RKO (cell line): ENCODE data around the gene PELI3.
"Not testable (repeated sequence)": the region's sequence is repeated elsewhere in the genome, so short reads cannot be mapped to it uniquely, and the experiment has no call there.

Source experiments
- DNase-seq: peaks from one replicate; pipeline ENCODE4 v3.0.0-alpha.2; 2016; ENCODE audit warnings: low spot score

PELI3 gene

DNA sequence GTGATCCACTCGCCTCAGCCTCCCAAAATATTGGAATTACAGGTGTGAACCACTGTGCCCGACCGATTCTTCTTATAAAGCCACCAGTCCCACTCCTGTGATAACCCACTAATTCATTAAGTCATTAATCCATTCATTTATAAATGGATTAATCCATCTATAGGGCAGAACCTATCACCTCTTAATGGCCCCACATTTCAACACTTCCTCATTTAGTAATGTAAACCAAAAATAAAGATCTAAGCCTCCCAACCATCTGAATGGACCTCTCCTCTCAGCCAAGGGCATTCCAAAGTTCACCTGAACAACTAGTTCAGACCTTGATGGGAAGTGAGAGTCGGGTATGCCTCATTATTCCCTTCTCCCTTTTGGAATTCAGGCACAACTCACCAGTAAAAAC is 18.2 kb upstream of the PELI3 start:
- no peak for DNase-seq

DNA sequence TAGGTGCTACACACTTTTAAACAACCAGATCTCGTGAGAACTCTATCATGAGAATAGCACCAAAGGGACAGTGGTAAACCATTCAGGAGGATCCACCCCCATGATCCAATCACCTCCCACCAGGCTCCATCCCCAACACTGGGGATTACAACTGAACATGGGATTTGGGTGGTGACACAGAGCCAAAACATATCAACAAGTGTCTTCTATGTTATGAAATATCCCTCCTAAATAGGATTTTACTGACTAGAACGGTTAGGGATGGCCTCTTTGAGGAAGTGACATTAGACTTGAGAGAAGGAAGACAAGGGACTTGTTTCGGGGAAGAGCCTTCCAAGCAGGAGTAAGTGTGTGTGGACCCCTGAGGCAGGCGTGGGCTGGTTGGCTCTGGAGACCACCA is 16.1 kb upstream of the PELI3 start:
- no peak for DNase-seq

DNA sequence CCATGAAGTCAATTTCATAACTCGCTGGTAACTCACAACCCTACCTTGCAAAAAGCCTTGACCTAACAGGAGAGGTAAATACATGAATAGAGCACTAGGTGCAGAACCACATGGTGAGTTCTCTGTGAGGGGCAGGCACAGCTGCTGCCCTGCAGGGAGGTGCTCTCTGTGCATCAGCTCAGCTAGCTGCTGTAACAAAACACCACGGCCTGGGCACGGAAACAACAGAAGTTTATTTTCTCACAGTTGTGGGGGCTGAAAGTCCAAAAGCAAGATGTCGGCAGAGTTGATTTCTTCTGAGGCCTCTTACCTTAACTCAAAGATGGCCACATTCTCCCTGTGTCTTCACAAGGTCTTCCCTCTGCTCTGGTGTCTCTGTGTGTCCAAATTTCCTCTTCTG is 15.0 kb upstream of the PELI3 start:
- DNase-seq: no peak

DNA sequence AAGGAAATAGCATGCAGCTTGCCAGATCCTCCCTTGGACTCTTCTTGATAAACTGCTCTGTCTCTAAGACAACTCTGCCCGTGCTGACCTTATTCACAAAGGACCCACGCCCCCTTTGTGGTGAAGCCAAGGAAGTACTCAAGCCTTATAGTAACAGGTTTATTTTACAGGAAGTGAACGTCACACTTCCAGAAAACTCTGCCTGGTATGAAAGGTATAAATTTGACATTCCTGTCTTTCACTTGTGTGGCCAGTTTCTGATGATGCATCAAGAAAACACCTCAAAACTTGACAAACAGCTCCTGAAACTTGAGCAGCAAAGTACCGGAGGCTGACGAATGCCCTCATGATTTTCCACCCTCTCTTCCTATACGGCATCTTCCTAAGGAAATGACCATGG is 12.5 kb upstream of the PELI3 start:
- no peak for DNase-seq

DNA sequence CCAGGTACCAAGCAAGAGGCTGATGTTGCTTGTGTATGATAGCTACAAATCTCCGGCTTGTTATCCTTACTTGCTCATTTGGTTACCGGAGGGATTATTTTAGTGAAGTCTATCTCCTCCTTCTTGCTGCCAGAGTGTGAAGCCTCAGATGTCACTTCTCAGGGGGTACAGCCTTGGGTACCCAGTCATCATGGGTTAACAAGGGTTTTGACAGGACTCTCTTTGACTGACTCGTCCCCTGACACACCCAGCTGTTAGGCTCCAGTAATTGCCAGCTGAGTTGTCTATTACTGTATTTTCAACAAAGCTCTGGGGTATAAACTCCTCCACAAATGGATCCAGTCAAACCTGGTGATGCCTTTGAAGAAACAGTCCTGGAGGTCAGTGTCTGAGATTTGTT is 11.9 kb upstream of the PELI3 start:
- no peak for DNase-seq

DNA sequence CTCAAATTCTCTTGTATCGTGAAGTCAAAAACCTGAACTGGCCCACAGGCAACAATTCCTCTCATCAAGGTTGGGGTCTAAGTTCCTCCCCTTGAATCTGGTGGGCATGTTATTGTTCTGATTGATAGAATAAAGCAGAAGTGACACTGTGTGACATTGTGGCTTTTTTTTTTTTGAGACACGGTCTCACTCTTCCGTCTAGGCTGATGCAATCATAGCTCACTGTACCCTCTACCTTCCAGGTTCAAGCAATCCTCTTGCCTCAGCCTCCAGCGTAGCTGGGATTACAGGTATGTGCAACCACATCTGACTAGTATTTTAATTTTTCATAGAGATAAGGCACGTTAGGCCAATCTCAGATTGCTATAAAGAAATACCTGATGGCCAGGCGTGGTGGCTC is 8.9 kb upstream of the PELI3 start:
- DNase-seq: no peak

DNA sequence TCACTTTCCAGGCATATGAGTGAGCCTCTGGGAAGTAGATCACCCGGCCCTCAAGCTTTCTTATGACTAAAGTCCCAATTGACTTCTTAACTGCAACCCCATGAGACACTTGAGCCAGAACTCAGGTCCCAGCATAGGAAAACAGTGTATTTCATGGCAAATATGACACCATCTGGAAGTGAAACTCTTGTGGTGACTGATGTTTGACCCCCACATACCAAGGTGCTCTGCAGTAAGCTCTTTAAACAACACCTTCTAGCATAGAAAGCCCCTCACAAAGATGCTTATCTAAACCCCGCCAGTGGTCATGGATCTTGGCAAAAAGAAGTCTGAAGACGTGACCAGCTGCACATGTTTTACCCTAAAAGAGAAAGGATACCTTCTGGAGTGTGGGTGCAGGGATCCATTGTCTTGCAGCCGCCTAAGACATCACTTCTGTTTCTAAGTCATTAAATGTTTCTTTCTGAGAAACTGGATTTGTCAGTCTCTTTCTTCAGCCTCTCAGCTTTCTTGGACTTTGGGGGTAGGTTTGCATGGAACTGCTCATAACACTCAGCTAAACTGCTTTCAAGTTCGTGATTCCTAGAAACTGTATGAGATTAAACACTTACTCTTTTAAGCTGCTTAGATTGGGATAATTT is 7.4 kb upstream of the PELI3 start:
- DNase-seq: no peak

DNA sequence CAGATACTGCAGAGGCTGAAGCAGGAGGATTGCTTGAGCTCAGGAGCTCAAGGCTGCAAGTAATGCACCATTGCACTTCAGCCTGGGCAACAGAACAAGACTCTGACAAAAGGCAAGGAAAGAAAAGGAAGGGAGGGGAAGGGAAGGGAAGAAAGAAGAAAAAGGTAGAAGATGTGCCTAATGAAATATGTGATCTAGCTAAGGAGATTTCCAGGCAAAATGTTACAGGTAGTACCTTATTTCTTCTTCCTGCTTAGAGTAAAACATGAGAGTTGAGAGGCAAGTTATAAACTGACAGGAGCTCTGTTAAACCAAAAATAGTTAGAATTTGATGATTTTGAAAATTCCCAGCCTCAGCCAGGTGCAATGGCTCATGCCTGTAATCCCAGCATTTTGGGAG is 4.7 kb upstream of the PELI3 start:
- DNase-seq: no peak

DNA sequence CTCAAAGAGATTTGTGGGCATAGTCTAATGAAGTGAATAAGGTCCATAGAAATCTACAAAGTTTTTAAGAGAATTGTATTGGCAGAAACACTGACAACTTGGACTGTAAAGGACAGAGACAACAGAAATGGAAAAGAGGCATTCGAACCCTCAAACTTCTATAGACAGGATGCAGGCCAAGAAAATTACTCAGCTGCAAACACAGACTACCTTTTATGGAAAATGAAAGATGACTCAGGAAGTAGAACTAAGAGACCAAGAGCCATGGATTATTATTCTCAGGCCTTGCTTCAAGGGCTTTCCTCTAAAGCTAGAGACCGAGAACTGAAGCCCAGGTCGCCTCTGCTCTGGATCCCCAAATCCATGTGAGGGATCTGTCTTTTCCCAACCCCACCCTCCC is 3.8 kb upstream of the PELI3 start:
- DNase-seq: peak; percentile 38

DNA sequence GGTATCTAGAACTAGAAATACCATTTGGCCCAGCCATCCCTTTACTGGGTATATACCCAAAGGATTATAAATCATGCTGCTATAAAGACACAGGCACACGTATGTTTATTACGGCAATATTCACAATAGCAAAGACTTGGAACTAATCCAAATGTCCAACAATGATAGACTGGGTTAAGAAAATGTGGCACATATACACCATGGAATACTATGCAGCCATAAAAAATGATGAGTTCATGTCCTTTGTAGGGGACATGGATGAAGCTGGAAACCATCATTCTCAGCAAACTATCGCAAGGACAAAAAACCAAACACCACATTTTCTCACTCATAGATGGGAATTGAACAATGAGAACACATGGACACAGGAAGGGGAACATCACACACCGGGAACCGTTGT is 2.6 kb upstream of the PELI3 start:
- DNase-seq: not testable (repeated sequence)

DNA sequence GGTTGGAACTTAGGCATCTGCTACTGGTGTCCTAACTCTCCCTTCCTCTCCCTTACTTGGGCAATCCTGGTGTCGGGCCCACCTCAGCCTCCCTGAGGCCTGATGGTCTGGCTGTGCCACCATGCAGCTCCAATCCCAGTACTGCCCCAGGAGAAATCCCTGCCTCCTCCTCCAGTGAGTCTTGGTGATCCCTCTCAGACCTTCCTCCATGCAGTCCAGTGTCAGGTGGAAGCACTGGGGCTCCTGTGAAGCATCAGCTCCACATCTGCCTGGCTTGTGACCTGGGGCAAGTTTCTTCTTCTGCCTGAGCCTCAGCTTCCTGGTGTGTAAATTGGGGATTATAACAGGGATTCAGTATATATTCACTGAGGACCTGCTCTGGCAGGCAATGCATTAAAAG is 1.8 kb upstream of the PELI3 start:
- no peak for DNase-seq

DNA sequence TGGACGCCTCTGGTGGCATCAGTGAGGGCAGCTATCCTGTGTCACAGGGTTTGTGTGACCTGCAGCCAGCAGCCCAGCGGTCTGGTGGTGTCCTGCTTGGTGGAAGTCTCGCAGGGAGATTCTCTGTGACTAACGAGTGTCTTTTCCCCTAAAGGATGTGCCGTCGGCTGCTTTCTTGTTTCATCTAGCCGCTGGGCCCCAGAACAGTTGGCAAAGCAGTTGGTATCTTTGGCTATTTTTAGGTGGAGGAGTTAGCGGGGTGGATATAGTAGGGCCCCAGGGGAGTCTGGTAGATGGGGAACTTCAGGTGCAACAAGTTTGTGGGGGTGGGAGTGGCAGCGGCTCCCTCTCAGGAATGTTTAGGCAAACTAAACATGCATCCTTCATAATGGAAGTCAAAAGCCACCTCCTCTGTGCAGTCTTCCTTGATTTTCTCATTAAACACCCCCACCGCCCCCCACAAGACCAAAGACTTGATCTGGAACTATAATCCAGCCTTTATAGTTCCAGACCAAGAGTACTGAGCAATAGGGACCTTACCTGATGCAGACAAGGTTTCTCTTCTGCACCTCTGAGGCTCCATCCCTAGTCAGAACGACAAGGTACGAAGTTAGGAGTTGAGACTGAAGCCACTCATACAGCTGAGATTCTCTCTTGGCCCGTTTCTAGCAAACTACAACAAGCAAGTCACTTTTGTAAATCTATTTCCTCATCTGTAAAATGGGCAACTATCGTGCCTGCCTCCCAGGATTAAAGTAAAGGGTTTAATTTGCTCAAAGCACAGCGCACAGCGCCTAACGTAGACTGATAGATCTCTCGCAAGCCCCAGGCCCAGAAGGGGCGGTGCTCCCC is 1.1 kb upstream of the PELI3 start:
- DNase-seq: no peak

DNA sequence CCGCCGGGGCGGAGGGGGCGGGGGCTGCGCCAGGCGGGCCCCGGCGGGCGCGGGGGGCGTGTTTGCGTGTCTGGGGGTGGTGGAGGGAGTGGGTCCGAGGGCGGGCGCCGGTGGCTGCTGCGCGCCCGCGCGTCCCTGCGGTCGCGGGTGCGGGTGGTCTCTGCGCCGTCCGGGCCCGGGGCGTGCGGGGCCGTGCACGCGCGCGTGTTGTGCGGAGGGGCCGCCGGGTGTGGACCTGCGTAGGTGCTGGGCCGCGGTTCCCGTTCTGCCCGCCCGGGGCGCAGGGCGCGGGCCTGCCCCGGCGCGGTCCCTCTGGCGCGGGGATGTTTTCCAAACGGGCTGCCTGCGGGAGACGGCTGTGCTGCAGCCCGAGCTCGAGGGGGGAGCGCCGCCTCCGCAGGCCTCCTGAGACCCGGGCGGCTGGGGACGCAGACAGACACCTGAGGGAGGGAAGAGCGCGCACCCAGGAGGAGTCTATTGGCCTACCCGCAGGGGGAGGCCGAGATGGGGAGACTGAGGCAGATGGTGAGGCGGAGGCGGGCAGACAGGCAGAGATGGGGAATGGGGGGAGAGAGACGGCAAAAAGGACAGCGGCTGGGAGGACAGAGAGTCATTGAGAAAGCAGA is 442 bp downstream of the PELI3 start:
- DNase-seq: peak; percentile 45

DNA sequence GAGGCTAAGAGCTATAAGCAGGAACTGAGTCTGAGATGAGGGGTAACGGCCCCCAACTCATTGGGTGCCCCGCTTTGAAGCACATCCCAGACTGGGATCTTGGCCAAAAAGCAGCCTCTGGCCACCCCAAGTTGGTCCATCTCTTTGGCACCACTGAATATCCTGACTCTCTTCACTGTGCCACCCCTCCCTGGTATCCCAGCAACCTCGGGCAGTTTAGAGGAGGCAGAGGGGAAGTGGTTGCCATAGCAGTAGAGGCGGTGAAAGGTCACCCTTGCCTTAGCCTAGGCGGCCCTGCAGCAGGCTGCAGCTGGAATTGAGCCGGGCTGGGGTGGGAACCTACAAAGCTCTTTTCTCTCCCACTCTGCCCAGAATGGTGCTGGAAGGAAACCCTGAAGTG is 1.1 kb downstream of the PELI3 start:
- peak; percentile 27 for DNase-seq

DNA sequence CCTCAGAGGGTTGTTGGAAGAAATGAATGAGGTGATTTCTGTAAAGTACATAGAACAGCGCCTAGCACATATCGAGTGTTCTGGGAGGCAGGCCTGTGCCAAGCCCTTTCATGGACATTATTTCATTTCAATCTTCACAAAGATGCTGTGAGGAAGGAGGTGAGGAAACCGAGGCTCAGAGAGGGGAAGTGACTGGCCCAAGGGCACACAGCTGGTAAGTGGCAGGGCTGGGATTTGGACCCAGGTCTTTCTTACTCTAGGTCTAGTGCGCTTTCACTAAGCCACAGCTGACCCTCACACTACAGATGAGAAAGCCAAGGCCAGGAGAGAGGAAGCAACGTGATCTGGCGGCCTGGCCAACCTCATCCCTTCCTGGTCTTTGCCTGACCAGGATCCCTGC is 2.0 kb downstream of the PELI3 start:
- DNase-seq: no peak

DNA sequence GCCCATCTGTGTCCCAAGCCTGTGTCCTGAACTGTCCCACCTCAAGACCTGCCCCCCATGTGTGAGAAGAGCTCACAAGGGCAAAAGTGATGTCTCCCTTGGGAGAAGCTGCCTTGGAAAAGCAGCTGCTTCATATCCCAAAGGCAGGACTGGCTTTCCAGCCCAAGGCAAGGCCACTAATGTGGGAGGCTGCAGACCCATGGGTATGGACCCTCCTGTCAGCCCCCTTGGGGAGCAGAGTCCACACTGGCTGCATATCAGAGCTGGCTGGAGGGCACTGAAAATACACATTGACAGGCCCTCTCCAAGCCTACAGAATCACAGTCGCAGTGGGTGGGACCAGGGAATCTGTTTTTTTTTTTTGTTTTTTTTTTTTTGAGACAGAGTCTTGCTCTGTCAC is 2.7 kb downstream of the PELI3 start:
- no peak for DNase-seq

DNA sequence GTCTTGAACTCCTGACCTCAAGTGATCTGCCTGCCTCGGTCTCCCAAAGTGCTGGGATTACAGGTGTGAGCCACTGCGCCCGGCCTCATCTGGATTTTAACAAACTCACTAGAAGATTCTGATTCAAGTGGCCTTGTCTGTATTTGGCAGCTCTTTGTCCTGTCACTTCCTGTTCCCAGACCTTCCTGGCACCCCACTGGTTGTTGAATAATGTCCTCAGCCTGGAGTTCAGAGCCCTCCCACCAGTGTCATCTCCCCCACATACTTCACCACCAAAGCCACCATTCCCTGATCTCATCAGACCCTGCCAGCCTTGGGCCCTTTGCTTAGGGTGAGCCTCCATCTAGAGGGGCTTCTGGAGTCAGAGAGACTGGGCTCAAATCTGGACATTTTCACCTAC is 3.3 kb downstream of the PELI3 start:
- no peak for DNase-seq

DNA sequence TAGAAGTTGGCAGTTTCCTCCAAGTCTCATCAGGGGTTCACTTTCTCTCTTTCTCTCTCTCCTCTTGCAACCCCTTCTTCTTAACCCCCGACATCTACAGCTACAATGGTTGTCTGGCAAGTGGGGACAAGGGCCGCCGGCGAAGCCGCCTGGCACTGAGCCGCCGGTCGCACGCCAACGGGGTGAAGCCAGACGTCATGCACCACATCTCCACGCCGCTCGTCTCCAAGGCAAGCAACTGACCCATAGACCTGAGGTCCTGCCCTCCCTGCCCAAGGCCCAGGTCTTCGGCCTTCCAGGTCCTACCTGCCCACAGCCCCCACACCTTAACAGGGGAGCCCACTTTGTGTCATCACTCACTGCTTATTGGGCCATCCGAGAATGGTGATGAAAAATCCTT is 4.4 kb downstream of the PELI3 start:
- no peak for DNase-seq

DNA sequence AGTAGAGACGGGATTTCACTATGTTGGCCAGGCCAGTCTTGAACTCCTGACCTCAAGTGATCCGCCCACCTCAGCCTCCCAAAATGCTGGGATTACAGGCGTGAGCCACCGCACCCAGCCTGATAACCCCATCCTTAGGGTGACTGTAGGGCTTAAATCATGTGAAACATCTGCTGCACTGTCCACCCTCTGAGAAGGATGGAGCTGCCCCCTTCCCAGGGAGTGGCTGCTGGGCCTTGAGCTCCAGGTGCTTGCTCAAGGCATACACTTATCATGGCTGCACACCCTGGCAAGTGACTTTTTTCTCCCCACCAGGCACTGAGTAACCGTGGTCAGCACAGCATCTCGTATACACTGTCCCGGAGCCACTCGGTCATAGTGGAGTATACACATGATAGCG is 5.3 kb downstream of the PELI3 start:
- no peak for DNase-seq

DNA sequence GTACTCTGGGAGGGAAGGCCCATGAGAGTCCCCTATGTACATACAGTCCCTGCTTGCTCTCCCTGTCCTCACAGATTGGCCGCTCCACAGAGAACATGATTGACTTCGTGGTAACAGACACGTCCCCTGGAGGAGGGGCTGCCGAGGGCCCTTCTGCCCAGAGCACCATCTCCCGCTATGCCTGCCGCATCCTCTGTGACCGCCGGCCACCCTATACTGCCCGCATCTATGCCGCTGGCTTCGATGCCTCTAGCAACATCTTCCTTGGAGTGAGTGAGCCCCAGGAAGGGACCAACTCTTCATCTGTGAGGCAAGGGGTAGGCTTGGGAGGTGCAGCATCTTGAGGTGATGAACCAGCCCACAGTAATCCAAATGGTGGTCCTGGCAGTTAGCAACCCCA is 6.5 kb downstream of the PELI3 start:
- no peak for DNase-seq

DNA sequence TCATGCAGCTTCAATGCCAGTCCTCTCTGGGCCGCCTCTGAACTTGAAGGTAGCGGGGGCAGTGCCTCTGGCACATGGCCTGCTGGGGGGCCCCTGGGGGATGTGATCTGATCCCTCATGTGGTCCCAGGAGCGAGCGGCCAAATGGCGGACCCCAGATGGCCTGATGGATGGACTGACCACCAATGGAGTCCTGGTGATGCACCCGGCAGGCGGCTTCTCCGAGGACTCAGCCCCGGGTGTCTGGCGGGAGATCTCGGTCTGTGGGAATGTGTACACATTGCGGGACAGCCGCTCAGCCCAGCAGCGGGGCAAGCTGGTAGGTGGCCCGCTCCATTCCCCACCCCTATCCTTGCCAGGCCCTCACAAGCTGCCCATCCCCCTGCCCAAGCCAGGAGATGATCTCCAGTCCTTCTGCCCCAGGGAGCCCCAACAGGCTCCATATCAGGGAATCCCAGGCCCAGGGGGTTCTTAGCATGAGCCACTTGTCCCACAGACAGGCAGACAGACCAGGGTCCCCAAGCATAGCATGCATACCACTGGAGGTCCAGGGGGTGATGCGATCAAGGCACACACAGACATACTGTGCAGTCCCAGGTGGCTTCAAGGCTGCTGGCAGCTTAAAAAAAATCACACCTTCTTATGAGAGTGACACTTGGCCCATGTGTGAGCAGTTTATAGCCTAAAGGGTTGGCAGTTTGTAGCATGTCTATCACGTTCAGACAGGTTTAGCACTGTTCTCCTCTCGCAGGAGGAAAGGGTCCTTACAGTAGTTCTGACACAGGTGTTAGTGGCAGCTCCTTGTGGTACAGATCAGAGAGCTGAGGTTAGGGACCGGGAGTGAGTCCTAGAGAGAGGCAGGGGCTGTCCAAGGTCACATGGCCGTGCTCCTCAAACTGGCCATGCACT is 7.2 kb downstream of the PELI3 start:
- DNase-seq: no peak
